Measurements from ENCODE around the gene HERC6. TPM values are rescaled to one million over a fixed set of nuclear protein-coding genes. Genes with fewer than 3 reads are reported as not detected.
"Not testable (repeated sequence)": the region's sequence is repeated elsewhere in the genome, so short reads cannot be mapped to it uniquely, and the experiment has no call there.

Gene HERC6
- total RNA-seq, 1 donor from 2014 or later, result 15.8 TPM

DNA sequence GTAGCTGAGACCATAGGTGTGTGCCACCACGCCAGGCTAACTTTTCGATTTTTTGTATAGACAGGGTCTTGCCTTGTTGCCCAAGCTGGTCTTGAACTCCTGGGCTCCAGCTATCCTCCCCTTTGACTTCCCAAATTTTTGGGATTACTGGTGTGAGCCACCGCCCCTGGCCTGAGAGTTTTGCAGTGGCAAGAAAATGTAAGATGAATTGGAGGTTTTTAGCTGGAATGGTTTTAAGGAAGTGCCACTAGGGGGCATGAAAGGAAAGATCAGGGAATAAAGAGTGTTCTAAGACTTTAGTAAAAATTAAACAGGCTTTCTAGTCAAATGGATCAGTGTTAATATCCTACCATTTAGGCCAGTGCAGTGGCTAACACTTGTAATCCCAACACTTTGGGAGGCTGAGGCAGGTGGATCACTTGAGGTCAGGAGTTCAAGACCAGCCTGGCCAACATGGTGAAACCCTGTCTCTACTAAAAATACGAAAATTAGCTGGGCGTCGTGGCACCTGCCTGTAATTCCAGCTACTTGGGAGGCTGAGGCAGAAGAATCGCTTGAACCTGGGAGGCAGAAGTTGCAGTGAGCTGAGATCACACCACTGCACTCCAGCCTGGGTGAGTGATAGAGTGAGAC lies 9.4 kb upstream of the HERC6 start:
- not testable (repeated sequence) for H3K4me1 ChIP-seq; H3K36me3 ChIP-seq; H3K27ac ChIP-seq; DNase-seq; H3K27me3 ChIP-seq (ENCODE audit: low read depth); H3K4me3 ChIP-seq; H3K9me3 ChIP-seq
- peak; percentile 50 to 77 for ATAC-seq
- TF ChIP-seq, protein P1, sequence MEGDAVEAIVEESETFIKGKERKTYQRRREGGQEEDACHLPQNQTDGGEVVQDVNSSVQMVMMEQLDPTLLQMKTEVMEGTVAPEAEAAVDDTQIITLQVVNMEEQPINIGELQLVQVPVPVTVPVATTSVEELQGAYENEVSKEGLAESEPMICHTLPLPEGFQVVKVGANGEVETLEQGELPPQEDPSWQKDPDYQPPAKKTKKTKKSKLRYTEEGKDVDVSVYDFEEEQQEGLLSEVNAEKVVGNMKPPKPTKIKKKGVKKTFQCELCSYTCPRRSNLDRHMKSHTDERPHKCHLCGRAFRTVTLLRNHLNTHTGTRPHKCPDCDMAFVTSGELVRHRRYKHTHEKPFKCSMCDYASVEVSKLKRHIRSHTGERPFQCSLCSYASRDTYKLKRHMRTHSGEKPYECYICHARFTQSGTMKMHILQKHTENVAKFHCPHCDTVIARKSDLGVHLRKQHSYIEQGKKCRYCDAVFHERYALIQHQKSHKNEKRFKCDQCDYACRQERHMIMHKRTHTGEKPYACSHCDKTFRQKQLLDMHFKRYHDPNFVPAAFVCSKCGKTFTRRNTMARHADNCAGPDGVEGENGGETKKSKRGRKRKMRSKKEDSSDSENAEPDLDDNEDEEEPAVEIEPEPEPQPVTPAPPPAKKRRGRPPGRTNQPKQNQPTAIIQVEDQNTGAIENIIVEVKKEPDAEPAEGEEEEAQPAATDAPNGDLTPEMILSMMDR (IDR thresholded peaks at IDR 0.05), result peak; percentile 60
- intact Hi-C loops (cut with DNase I), result loop anchor here (5.0 kb wide), 1 partner anchor 148 kb away; no protein-coding TSS in a partner anchor

DNA sequence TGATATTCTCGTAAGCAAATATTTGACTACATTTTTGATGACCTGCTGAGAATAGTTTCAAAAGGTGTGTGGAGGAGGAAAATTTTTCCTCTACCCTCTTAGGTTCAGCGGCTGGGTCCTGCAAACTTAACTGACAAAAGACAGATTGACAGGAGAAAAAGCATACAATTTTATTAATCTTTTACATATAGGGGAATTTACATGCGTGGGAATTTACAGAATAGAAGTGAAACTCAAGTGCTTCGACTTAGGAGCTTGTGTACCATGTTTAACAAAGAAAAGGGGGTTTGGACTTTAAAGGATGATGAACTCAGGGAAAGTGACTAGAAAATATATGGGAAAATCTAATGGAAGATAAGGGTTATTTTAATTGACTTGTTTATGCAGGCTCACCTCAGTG lies 2.5 kb downstream of the HERC6 start:
- DNase-seq (no peak), ATAC-seq (no peak)
- no peaks in the 10 kb centered on the region for H3K4me1 ChIP-seq
- H3K27ac ChIP-seq, result no peak overlapping the region
- intact Hi-C loops (cut with DNase I), result no loop called here
- H3K4me3 ChIP-seq, result no peak overlapping the region
- H3K27me3 ChIP-seq (ENCODE audit: low read depth), result no peaks in the 10 kb centered on the region
- peaks cover 12% of the 10 kb centered on the region for H3K36me3 ChIP-seq
- no peaks in the 10 kb centered on the region for H3K9me3 ChIP-seq
- TF ChIP-seq, protein P1 (IDR thresholded peaks at IDR 0.05), result no peak

DNA sequence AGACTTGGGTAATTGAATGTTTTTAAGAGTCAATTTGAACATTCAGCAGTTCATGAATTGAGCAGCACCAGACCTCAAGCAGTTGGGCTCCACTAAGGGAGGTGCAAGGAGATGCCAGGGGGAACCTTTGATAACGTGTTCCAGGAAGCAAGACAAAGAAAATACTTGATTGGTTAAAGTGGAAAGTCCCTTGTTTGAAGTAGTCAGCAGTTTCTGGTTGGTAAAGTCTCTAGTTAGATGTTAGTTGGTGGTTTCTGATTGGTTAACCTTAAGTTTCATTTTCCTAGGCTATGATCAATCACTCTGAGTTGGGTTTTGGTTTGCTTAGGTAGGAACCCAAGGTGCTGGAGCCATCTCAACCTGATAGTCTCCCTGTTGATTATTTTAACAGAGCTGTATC lies 4.0 kb downstream of the HERC6 start:
- intact Hi-C loops (cut with DNase I), result no loop called here
- no peak overlapping the region for H3K4me3 ChIP-seq
- no peak for ATAC-seq
- no peaks in the 10 kb centered on the region for H3K9me3 ChIP-seq
- DNase-seq, result no peak
- H3K36me3 ChIP-seq, result peaks cover 23% of the 10 kb centered on the region
- TF ChIP-seq, protein P1 (IDR thresholded peaks at IDR 0.05), result no peak
- no peak overlapping the region for H3K27ac ChIP-seq
- no peaks in the 10 kb centered on the region for H3K4me1 ChIP-seq
- no peaks in the 10 kb centered on the region for H3K27me3 ChIP-seq (ENCODE audit: low read depth)

DNA sequence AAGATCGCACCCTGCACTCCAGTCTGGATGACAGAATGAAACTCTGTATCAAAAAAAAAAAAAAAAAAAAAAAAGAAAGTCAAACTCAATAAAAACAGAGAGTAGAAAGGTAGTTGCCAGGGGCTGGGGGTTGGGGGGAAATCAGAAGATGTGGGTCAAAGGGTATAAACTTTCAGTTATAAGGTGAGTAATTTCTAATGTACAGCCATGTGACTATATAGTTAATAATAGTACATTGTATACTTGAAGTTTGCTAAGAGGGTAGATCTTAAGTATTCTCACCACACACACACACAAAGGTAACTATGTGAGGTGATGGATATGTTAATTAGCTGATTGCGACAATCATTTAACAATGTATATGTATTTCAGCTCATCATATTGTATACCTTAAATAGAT lies 11.5 kb downstream of the HERC6 start:
- DNase-seq, result no peak
- no peak for ATAC-seq
- intact Hi-C loops (cut with DNase I), result no loop called here
- no peaks in the 10 kb centered on the region for H3K4me1 ChIP-seq
- TF ChIP-seq, protein P1 (IDR thresholded peaks at IDR 0.05), result no peak
- H3K4me3 ChIP-seq, result no peak overlapping the region
- H3K36me3 ChIP-seq, result peaks cover 43% of the 10 kb centered on the region
- no peaks in the 10 kb centered on the region for H3K9me3 ChIP-seq
- H3K27me3 ChIP-seq (ENCODE audit: low read depth), result no peaks in the 10 kb centered on the region
- no peak overlapping the region for H3K27ac ChIP-seq

DNA sequence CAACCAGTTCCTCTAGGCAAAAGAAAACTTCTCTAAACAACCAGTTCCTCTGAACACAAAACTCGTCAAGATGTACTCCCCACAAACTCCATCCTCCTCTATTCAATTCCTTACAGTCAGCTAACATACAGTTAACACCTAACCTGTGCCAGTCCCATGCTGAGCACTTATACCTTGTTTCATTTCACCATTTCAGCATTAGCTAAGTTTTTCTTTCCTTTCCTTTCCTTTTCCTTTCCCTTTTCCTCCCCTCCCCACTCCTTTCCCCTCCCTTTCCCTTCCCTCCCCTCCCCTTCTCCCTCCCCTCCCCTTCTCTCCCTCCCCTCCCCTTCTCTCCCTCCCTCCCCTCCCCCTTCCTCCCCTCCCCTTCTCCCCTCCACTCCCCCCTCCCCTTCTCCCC lies 13.1 kb downstream of the HERC6 start:
- H3K4me3 ChIP-seq, result no peak overlapping the region
- DNase-seq (no peak), ATAC-seq (no peak)
- H3K27ac ChIP-seq, result no peak overlapping the region
- H3K27me3 ChIP-seq (ENCODE audit: low read depth), result no peaks in the 10 kb centered on the region
- H3K4me1 ChIP-seq, result no peaks in the 10 kb centered on the region
- peaks cover 49% of the 10 kb centered on the region for H3K36me3 ChIP-seq
- intact Hi-C loops (cut with DNase I), result no loop called here
- TF ChIP-seq, protein P1 (IDR thresholded peaks at IDR 0.05), result no peak
- H3K9me3 ChIP-seq, result no peaks in the 10 kb centered on the region

Measured in lower lobe of right lung (tissue), 2 donors.